Keratinocyte (primary cell): Measurements from ENCODE around the gene CLPTM1L. TPM values are rescaled to one million over a fixed set of nuclear protein-coding genes. Genes with fewer than 3 reads are reported as not detected.

Experiments
- DNase-seq: peaks from one replicate; pipeline ENCODE4 v3.0.0-alpha.2; 2011; ENCODE audit warnings: low read depth, missing footprints, low spot score
- FAIRE-seq: peaks from 2 replicates; lab custom pipeline; 2011; peaks lifted over from hg19 to GRCh38; lab: Jason Lieb, UNC
- H2AFZ ChIP-seq: 2 replicates; pipeline ENCODE4 v1.6.0; 2012; ENCODE audit warnings: low read length, control low read depth, inconsistent platforms; ENCODE audit not compliant: control insufficient read depth
- H3K27ac ChIP-seq: 2 replicates; pipeline ENCODE4 v1.5.1; 2011; ENCODE audit warnings: low read length; ENCODE audit not compliant: control insufficient read depth, insufficient read depth
- H3K27me3 ChIP-seq: 3 replicates; pipeline ENCODE4 v1.6.0; 2011; ENCODE audit warnings: low read length; ENCODE audit not compliant: control insufficient read depth, insufficient read depth; ENCODE audit errors: extremely low read depth
- H3K36me3 ChIP-seq, 2 experiments: 2 replicates in 1 of 2; 3 replicates in 1 of 2; pipeline ENCODE4 v1.5.1; 2011; ENCODE audit warnings: low read length in 2 of 2, mild to moderate bottlenecking in 1 of 2; ENCODE audit not compliant: control insufficient read depth in 2 of 2, insufficient read depth in 2 of 2; ENCODE audit errors: extremely low read depth in 1 of 2
- H3K4me1 ChIP-seq: 3 replicates; pipeline ENCODE4 v1.5.1; 2011; ENCODE audit warnings: low read length; ENCODE audit not compliant: control insufficient read depth, insufficient read depth; ENCODE audit errors: extremely low read depth
- H3K4me2 ChIP-seq: 3 replicates; pipeline ENCODE4 v1.6.0; 2011; ENCODE audit warnings: low read depth, low read length; ENCODE audit not compliant: control insufficient read depth, insufficient read depth; ENCODE audit errors: extremely low read depth
- H3K4me3 ChIP-seq, 3 experiments: fragments of 200-600 bp in 1 of 3; sonication (generic) in 1 of 3; 2 replicates in 2 of 3; 3 replicates in 1 of 3; pipeline ENCODE4 v1.5.1; 2011 to 2016; ENCODE audit warnings: low read length in 3 of 3, mild to moderate bottlenecking in 3 of 3, control low read depth in 2 of 3, inconsistent platforms in 1 of 3, low read depth in 1 of 3, mixed read lengths in 1 of 3, mixed run types in 1 of 3, moderate library complexity in 1 of 3; ENCODE audit not compliant: control insufficient read depth in 2 of 3, insufficient read depth in 2 of 3; ENCODE audit errors: extremely low read depth in 1 of 3
- H3K79me2 ChIP-seq: 2 replicates; pipeline ENCODE4 v1.6.0; 2012; ENCODE audit warnings: low read length; ENCODE audit not compliant: control insufficient read depth, insufficient read depth
- H3K9ac ChIP-seq: 3 replicates; pipeline ENCODE4 v1.6.0; 2011; ENCODE audit warnings: low read length; ENCODE audit not compliant: control insufficient read depth, insufficient read depth; ENCODE audit errors: extremely low read depth
- H3K9me1 ChIP-seq: 3 replicates; pipeline ENCODE4 v1.6.0; 2011; ENCODE audit warnings: low read length; ENCODE audit not compliant: control insufficient read depth, insufficient read depth; ENCODE audit errors: extremely low read depth
- H3K9me3 ChIP-seq: 2 replicates; pipeline ENCODE4 v1.5.1; 2012; ENCODE audit warnings: low read depth, low read length; ENCODE audit not compliant: control insufficient read depth
- H4K20me1 ChIP-seq: 3 replicates; pipeline ENCODE4 v1.6.0; 2011; ENCODE audit warnings: low read length; ENCODE audit not compliant: control insufficient read depth, insufficient read depth; ENCODE audit errors: extremely low read depth
- CTCF ChIP-seq, 3 experiments: IDR thresholded peaks in 1 of 3; conservative IDR thresholded peaks in 1 of 3; optimal IDR thresholded peaks in 1 of 3; 2 replicates in 2 of 3; 3 replicates in 1 of 3; pipeline versions ENCODE3 to v1.5.1; 2011; ENCODE audit warnings: low read length in 3 of 3, mild to moderate bottlenecking in 3 of 3, moderate library complexity in 2 of 3, control low read depth in 1 of 3, inconsistent platforms in 1 of 3; ENCODE audit not compliant: insufficient read depth in 2 of 3; ENCODE audit errors: extremely low read depth in 1 of 3
- EZH2 ChIP-seq: IDR thresholded peaks from one replicate; pipeline ENCODE4 v1.6.1; 2012; ENCODE audit warnings: inconsistent platforms, mild to moderate bottlenecking, low read length, moderate library complexity
- dilution Hi-C: fragments of 300-500 bp; cut with MboI; formaldehyde crosslinking; loops from one replicate; pipeline ENCODE4 v1.7.0; 2020; ENCODE audit warnings: low sequenced_read_pairs; ENCODE audit not compliant: extremely low pct_ligation_motif_present
- polyA plus RNA-seq, 5 experiments: library from polyadenylated mRNA; depleted of rRNA in 3 of 5; stranded (reverse) in 3 of 5; stranded (forward) in 1 of 5; unstranded in 1 of 5; fragments of >200 nt; gene quantifications; 1 replicate in 1 of 5; 2 replicates in 3 of 5; 3 replicates in 1 of 5; pipeline versions ENCODE4 v1.2.1 to v1.2.3, GENCODE V29; 2011 to 2012; ENCODE audit warnings: missing spikeins in 2 of 5, low read depth in 1 of 5, low replicate concordance in 1 of 5

The CLPTM1L gene
- polyA plus RNA-seq, 1 donor (not counting 4 experiments of a cell fraction or from before 2014, with no cell fraction given) = 142 TPM

GRCh38 chr5:1325870-1326531, 18.9 kb downstream of the CLPTM1L start:
- no peak overlapping the region for H3K27ac ChIP-seq
- peaks cover 2% of the 10 kb centered on the region for H3K79me2 ChIP-seq
- dilution Hi-C loops = no loop called here
- FAIRE-seq (no peak), DNase-seq (peak; percentile 76)
- H3K27me3 ChIP-seq = no peaks in the 10 kb centered on the region
- H3K4me3 ChIP-seq = no peak overlapping the region
- no peak overlapping the region for H3K4me2 ChIP-seq
- TF ChIP-seq EZH2 (no peak), CTCF (optimal IDR thresholded peaks at IDR 0.05 in 1 of 3, IDR thresholded peaks at IDR 0.05 in 1 of 3, conservative IDR thresholded peaks at IDR 0.05 in 1 of 3; ENCODE audit: extremely low read depth in 1 of 3, insufficient read depth in 2 of 3, low read length in 3 of 3) (no peak)
- no peak overlapping the region for H3K9ac ChIP-seq
- peaks cover 25% of the 10 kb centered on the region for H3K4me1 ChIP-seq
- peaks cover 33 to 35% of the 10 kb centered on the region in 2 experiments for H3K36me3 ChIP-seq
- peaks cover 4% of the 10 kb centered on the region for H3K9me3 ChIP-seq
- H4K20me1 ChIP-seq = peaks cover 3% of the 10 kb centered on the region
- no peak overlapping the region for H2AFZ ChIP-seq
- H3K9me1 ChIP-seq = no peaks in the 10 kb centered on the region

DNA sequence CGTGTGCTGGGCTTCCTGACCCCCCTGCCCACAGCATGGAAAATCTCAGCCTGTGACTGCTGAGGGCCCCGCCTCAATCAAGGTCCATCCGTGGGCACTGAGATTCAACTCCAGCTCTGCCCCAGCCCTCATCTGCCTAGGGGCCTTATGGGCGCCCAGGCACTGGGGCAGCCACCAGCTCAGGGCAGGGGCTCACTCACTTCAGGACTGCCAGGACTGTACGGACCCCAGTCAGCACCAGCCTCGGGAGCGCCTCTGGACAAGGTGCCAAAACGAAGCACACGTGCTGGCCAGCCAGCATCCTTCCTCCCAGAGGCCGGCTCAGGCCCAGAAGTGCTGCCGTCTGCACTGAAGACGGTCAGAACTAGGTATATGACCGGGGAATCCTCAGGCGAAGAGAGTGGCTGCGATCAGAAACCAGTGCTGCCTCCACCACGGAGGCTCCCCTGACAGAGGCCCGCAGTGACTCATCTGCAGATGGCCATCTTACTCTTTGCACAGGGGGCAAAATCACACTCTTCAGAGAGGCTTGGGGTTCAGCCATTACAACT, 19.6 kb downstream of the CLPTM1L start:
- Histone ChIP-seq H3K4me3 (no peak overlapping the region), H3K27me3 (no peaks in the 10 kb centered on the region), H3K9me3 (peaks cover 4% of the 10 kb centered on the region), H3K4me2 (no peak overlapping the region), H3K4me1 (peaks cover 19% of the 10 kb centered on the region), H2AFZ (no peak overlapping the region), H3K9ac (no peak overlapping the region), H3K36me3 (peaks cover 36 to 42% of the 10 kb centered on the region in 2 experiments), H3K27ac (no peak overlapping the region), H3K9me1 (no peaks in the 10 kb centered on the region), H3K79me2 (peaks cover 2% of the 10 kb centered on the region), H4K20me1 (peaks cover 3% of the 10 kb centered on the region)
- dilution Hi-C loops = no loop called here
- TF ChIP-seq CTCF (optimal IDR thresholded peaks at IDR 0.05 in 1 of 3, IDR thresholded peaks at IDR 0.05 in 1 of 3, conservative IDR thresholded peaks at IDR 0.05 in 1 of 3; ENCODE audit: extremely low read depth in 1 of 3, insufficient read depth in 2 of 3, low read length in 3 of 3) (no peak), EZH2 (no peak)
- FAIRE-seq (no peak), DNase-seq (no peak)
